ENCODE data around the gene NBDY. TPM values are rescaled to one million over a fixed set of nuclear protein-coding genes. Genes with fewer than 3 reads are reported as not detected.
A peak's percentile ranks its signal among the peaks of the same experiment; 100 is the strongest.
"Not testable (repeated sequence)": the region's sequence is repeated elsewhere in the genome, so short reads cannot be mapped to it uniquely, and the experiment has no call there.

Gene NBDY
- polyA plus RNA-seq, 1 donor from 2014 or later: 59.1 TPM

GRCh38 chrX:56772675-56773521, 43.9 kb downstream of the NBDY start:
- H3K4me1 Mint-ChIP-seq, H3K36me3 Mint-ChIP-seq, H3K27ac Mint-ChIP-seq, H3K27me3 Mint-ChIP-seq, H3K9me3 Mint-ChIP-seq, H3K4me3 Mint-ChIP-seq: not testable (repeated sequence)

DNA sequence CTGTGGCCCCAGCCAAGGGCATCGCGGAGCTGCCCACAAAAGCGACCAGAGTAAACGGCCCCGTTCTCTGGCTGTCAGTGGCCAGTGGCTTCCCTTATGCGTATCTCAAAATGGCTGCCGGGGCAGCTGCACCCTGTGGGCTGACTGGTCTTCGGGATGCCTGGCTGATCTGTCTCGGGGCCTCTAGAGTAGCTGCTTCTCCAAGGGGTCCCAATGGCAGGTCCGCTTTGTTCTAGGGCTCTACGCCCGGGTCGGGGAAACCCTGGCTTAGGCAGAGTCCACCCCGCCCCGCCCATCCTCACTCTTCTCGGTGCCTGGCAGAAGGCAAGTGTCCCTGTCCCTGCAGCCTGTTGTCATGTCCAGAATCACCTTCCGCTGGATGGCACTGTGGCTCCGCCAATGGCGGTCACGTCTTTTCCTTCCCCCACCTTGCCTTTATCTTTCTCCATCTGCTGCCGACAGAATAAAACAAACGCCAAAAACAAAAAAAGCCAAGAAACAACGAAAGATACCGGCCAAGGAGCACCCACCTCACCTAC, 44.5 kb downstream of the NBDY start:
- H3K9me3 Mint-ChIP-seq, H3K4me3 Mint-ChIP-seq, H3K27me3 Mint-ChIP-seq, H3K27ac Mint-ChIP-seq, H3K4me1 Mint-ChIP-seq, H3K36me3 Mint-ChIP-seq: not testable (repeated sequence)

DNA sequence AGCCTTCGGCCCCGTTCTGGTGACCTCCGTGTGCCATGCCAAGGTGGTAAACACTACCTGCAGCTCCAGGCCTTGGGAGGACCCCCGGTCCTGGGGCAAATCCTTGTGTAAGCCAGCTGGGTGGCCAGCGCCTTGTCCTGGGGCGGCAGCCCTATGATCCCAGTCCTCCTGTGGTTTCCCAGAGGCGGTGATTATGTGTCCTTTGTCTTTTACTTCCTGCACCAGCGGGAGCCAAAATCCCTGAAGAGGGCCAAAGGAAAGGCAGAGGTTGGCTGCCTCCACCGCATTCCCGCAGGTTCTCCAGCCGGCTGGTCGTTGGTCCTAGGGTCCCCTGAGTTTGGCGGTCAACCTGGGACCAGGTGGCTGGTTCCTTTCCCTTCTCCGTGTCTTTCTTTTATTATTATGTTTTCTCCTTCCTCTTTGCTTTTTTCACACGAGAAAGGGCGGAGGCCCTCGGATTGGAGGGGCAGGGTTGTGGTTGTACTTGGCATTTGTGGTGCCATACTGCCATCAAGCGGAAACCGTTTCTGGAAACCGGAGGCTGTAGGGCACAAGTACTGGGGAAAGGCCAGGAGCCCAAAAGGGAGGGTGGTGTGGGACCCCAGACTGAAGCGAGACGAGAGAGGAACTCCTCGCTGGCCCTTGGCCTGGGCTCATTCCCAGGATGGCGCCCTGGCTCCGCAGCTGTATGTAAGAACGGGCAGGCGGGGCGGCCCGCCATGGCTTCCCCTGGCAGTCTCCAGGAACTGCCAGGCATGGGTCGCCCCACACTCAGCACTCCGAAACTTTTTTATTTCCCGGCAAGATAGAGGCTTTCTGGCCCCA, 49.3 kb downstream of the NBDY start:
- not testable (repeated sequence) for H3K9me3 Mint-ChIP-seq, H3K36me3 Mint-ChIP-seq, H3K27me3 Mint-ChIP-seq, H3K27ac Mint-ChIP-seq, H3K4me3 Mint-ChIP-seq
- peaks cover 12 to 17% (median 17%) of the 10 kb centered on the region in 3 donors for H3K4me1 Mint-ChIP-seq

GRCh38 chrX:56778924-56779468, 50.0 kb downstream of the NBDY start:
- H3K27me3 Mint-ChIP-seq, H3K9me3 Mint-ChIP-seq, H3K27ac Mint-ChIP-seq, H3K36me3 Mint-ChIP-seq, H3K4me3 Mint-ChIP-seq: not testable (repeated sequence)
- peaks cover 17 to 19% (median 19%) of the 10 kb centered on the region in 3 donors for H3K4me1 Mint-ChIP-seq

DNA sequence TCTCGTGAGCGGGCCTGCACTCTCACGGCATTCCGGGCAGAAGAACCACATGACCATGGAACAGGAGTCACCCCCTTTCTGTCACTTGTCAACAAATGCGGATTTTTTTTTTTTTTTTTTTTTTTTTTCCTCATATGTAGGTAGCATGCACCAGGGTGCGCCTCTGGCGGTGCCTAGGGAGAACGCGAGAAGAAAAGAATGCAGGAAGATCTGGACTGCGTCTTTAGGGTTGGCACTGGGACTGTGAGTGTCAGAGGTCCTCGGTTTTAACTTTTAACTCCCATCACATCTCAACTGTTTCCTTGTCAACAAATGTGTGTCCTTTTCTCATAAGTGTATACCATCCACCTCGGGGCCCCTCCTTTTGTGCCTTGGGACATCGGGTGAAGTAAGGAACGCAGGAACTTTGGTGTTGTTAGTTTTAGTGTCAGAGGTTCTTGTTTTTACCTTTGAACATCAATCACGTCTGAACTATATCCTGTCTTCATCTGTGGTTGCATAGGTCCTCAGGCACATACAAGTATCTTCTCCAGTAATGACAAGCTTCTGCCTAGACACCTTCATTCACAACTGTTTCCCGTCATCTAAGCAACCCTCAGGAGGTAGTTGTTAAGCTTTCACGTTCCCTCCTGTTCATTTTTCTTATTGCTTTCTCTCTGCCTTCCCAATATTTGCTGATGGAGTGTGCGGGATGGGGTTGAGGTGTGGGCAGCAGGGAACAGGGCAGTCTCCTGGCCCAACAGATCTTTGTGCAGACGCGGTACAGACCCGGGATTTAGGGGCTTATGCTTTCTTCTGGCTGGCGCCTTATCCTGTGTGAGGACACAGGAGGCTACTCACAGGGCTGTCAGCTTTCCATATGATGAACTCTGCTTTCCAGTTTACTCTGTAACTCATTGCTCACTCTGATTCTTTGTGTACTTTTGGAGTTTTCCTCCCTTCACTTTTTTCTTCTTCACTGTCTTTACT, 51.9 kb downstream of the NBDY start:
- H3K27ac Mint-ChIP-seq: peak overlapping the region in 2 of 3 donors; percentile 67 to 80
- not testable (repeated sequence) for H3K9me3 Mint-ChIP-seq, H3K36me3 Mint-ChIP-seq, H3K27me3 Mint-ChIP-seq
- H3K4me3 Mint-ChIP-seq: peak overlapping the region in 2 of 4 donors; percentile 33 to 36
- H3K4me1 Mint-ChIP-seq: peaks cover 17 to 19% (median 19%) of the 10 kb centered on the region in 3 donors

- Mint-ChIP-seq H3K4me1 (peaks cover 17 to 28% (median 22%) of the 10 kb centered on the region in 3 donors), H3K36me3 (no peaks in the 10 kb centered on the region), H3K9me3 (no peaks in the 10 kb centered on the region), H3K27me3 (no peaks in the 10 kb centered on the region), H3K4me3 (peak overlapping the region in 3 of 4 donors; percentile 91 to 97 (median 95)), H3K27ac (peak overlapping the region; percentile 85 to 96 (median 92))
Observed at GRCh38 chrX:56782352-56782751, 53.3 kb downstream of the NBDY start.

DNA sequence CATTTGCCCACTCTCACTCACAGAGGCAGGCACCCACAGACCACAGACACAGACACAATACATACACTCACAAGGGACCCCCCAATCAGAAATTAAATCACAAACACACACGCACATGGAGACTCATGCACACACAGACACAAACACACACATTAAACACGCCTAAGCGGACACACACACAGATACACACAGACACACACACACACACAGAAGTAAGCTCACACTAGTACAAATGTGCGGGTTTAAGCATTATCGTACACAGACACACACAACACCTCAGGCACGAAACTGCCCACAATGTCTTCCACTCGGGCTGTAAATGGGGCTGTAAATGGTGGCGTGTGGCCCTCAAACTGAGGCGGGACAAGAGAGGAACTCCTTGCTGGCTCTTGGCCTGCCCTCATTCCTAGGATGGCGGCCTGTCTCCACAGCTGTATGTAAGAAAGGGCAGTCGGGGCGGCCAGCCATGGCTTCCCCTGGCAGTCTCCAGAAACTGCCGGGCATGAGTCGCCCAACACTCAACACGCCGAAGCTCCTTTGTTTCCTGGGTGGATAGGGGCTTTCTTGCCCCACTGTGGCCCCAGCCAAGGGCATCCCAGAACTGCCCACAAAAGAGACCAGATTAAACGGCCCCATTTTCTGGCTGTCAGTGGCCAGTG, 53.9 kb downstream of the NBDY start:
- Mint-ChIP-seq H3K4me3 (peak overlapping the region; percentile 91 to 97 (median 96)), H3K27me3 (no peaks in the 10 kb centered on the region)

GRCh38 chrX:56783450-56783831, 54.4 kb downstream of the NBDY start:
- H3K27ac Mint-ChIP-seq: peak overlapping the region; percentile 85 to 96 (median 92)
- peak overlapping the region; percentile 91 to 97 (median 96) for H3K4me3 Mint-ChIP-seq
- peaks cover 17 to 28% (median 25%) of the 10 kb centered on the region in 3 donors for H3K4me1 Mint-ChIP-seq
- no peaks in the 10 kb centered on the region for H3K9me3 Mint-ChIP-seq
- no peaks in the 10 kb centered on the region for H3K27me3 Mint-ChIP-seq
- H3K36me3 Mint-ChIP-seq: no peaks in the 10 kb centered on the region

More for the DNA sequence above, 53.9 kb downstream of the NBDY start:
- Mint-ChIP-seq H3K4me1 (peaks cover 17 to 28% (median 22%) of the 10 kb centered on the region in 3 donors), H3K36me3 (no peaks in the 10 kb centered on the region), H3K9me3 (no peaks in the 10 kb centered on the region), H3K27ac (peak overlapping the region; percentile 85 to 96 (median 92))

DNA sequence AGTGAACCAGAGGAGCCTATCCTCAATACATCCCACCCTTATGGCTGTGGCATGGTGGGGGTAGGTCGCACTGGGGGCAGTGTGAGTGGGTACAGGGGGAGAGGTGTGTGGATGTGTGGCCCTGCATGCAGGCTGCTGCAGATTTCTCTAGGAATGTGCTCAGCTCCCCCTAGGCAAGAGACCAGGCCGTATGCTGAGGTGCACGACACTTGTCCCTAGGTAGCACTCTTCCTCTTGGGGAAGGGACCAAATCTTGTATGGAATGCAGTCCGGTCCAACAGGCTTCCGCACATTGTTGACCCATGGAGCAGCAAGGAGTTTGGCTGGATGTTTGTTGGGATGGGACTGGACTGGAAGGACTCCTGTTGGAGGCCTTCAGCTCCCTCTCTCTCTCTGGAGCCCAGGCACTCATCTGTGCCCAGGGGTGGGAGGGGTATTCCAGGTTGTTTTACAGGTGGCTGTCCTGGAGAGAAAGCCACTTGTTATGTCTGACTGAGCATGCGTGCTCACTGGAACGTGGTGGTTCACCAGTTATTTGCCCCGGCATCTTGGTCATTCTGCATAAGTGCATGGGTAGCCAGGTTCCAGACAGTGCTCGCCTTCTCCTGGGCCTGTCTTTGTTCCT, 55.1 kb downstream of the NBDY start:
- Mint-ChIP-seq H3K36me3 (no peaks in the 10 kb centered on the region), H3K27me3 (no peaks in the 10 kb centered on the region), H3K9me3 (no peaks in the 10 kb centered on the region), H3K4me3 (no peak overlapping the region), H3K4me1 (peaks cover 17 to 33% (median 25%) of the 10 kb centered on the region in 3 donors), H3K27ac (no peak overlapping the region)

- Mint-ChIP-seq H3K4me3 (no peak overlapping the region), H3K27ac (no peak overlapping the region), H3K4me1 (peaks cover 17 to 33% (median 25%) of the 10 kb centered on the region in 3 donors), H3K27me3 (no peaks in the 10 kb centered on the region), H3K9me3 (no peaks in the 10 kb centered on the region), H3K36me3 (no peaks in the 10 kb centered on the region)
Observed at GRCh38 chrX:56784666-56785065, 55.6 kb downstream of the NBDY start.

DNA sequence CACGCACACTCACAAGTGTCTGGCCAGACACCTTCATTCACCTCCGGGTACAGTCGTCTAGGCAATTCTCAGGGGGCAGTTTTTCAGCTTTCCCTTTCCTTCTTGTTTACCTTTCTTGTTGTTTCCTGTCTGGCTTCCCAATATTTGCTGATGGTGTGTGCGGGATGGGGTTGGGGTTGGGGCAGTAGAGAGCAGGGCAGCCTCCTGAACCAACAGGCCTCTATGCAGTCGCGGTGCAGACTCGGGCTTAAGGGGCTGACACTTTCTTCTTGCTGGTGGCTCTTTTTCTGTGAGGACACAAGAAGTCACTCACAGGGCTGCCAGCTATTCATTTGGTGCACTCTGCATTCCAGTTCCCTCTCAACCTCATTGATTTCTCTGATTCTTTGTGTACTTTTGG, 56.4 kb downstream of the NBDY start:
- Mint-ChIP-seq H3K9me3 (no peaks in the 10 kb centered on the region), H3K27ac (no peak overlapping the region), H3K27me3 (no peaks in the 10 kb centered on the region), H3K36me3 (no peaks in the 10 kb centered on the region), H3K4me3 (no peak overlapping the region), H3K4me1 (peaks cover 17 to 37% (median 25%) of the 10 kb centered on the region in 3 donors)

DNA sequence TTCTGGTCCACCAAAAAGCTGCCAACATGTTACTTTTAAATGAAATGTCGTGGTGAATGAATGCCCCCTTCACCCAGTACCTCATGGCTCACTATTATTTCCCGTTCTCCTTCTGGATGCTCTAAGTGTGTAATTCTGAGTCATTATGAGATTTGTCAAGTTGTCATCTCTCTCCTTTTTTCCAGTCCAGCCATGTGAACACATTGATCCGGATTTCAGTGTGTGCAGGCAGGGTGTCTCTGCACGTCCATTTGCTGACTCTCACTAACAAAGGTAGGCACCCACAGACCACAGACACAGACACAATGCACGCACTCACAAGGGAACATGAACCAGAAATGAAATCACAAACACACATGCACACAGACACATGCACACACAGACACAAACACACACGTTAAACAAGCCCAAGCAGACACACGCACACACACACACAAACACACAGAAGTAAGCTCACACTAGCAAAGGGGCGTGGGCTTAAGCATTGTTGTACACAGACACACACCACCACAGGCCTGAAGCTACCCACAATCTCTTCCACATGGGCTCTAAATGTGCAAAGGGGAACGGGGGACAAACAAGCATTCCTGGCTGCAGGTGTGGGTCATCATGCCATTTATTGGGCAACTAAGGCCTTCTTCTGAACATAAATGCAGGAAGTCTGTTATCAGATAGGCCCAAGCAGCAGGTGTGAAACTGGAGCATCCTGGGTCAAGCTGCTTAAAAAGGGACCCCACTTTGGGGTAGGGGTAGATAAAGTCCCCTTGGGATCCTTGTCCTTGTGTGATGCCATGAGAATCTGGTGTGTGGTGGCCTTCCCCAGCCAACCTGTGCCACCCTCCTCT, 58.1 kb downstream of the NBDY start:
- Mint-ChIP-seq H3K9me3 (no peaks in the 10 kb centered on the region), H3K27me3 (no peaks in the 10 kb centered on the region), H3K36me3 (no peaks in the 10 kb centered on the region), H3K27ac (peak overlapping the region in 1 of 3 donors; percentile 1), H3K4me1 (peaks cover 15 to 42% (median 24%) of the 10 kb centered on the region in 3 donors), H3K4me3 (no peak overlapping the region)

- Mint-ChIP-seq H3K27ac (no peak overlapping the region), H3K36me3 (no peaks in the 10 kb centered on the region), H3K4me3 (no peak overlapping the region)
Observed at GRCh38 chrX:56787734-56788152, 58.7 kb downstream of the NBDY start.

More at GRCh38 chrX:56787734-56788152, 58.7 kb downstream of the NBDY start:
- no peaks in the 10 kb centered on the region for H3K9me3 Mint-ChIP-seq
- H3K27me3 Mint-ChIP-seq: no peaks in the 10 kb centered on the region
- peaks cover 9 to 40% (median 23%) of the 10 kb centered on the region in 3 donors for H3K4me1 Mint-ChIP-seq

Data from IgD-negative memory B cell (primary cell).